MM.1S (cell line): ENCODE results near the gene OCIAD2.
"Not testable (repeated sequence)": the region's sequence is repeated elsewhere in the genome, so short reads cannot be mapped to it uniquely, and the experiment has no call there.

Experiments used
- DNase-seq: peaks from one replicate; pipeline ENCODE4 v3.0.0-alpha.2; 2015
- H2AFZ ChIP-seq: fragments of 300-600 bp; sonication (generic); 2 replicates; pipeline ENCODE4 v1.6.0; 2016; ENCODE audit warnings: antibody characterized with exemption, low read length
- H3F3A ChIP-seq: fragments of 300-600 bp; sonication (generic); 2 replicates; pipeline ENCODE4 v1.6.1; 2016; ENCODE audit warnings: mild to moderate bottlenecking, antibody characterized with exemption, low read length, moderate library complexity, mixed read lengths; ENCODE audit not compliant: insufficient read depth
- H3K27ac ChIP-seq: fragments of 300-600 bp; sonication (generic); 2 replicates; pipeline ENCODE4 v1.5.1; 2016; ENCODE audit warnings: mild to moderate bottlenecking, low read length
- H3K27me3 ChIP-seq: fragments of 300-600 bp; sonication (generic); replicated peaks from 2 replicates; pipeline ENCODE4 v1.6.0; 2016; ENCODE audit warnings: low read length; ENCODE audit not compliant: insufficient read depth
- H3K36me3 ChIP-seq: fragments of 300-600 bp; sonication (generic); replicated peaks from 2 replicates; pipeline ENCODE4 v1.6.1; 2016; ENCODE audit warnings: mild to moderate bottlenecking, low read length, mixed read lengths; ENCODE audit not compliant: insufficient read depth
- H3K4me1 ChIP-seq: fragments of 300-600 bp; sonication (generic); 2 replicates; pipeline ENCODE4 v1.6.1; 2016; ENCODE audit warnings: low read length, mixed read lengths
- H3K4me2 ChIP-seq: fragments of 300-600 bp; sonication (generic); 2 replicates; pipeline ENCODE4 v1.6.0; 2016; ENCODE audit warnings: low read depth, low read length
- H3K4me3 ChIP-seq: fragments of 300-600 bp; sonication (generic); 2 replicates; pipeline ENCODE4 v1.5.1; 2016; ENCODE audit warnings: low read length, mixed read lengths
- H3K79me2 ChIP-seq: fragments of 300-600 bp; sonication (generic); 2 replicates; pipeline ENCODE4 v1.6.1; 2016; ENCODE audit warnings: mixed run types, low read length, mixed read lengths
- H3K9ac ChIP-seq: fragments of 300-600 bp; sonication (generic); 2 replicates; pipeline ENCODE4 v1.6.1; 2016; ENCODE audit warnings: low read length, mixed read lengths
- H3K9me2 ChIP-seq: fragments of 300-600 bp; sonication (generic); replicated peaks from 2 replicates; pipeline ENCODE4 v1.6.1; 2016; ENCODE audit warnings: mild to moderate bottlenecking, low read length, mixed read lengths; ENCODE audit not compliant: insufficient read depth
- H3K9me3 ChIP-seq: fragments of 300-600 bp; sonication (generic); replicated peaks from 2 replicates; pipeline ENCODE4 v1.6.1; 2016; ENCODE audit warnings: mild to moderate bottlenecking, low read length, mixed read lengths; ENCODE audit not compliant: insufficient read depth
- H4K20me1 ChIP-seq: fragments of 300-600 bp; sonication (generic); 2 replicates; pipeline ENCODE4 v1.6.1; 2016; ENCODE audit warnings: mild to moderate bottlenecking, low read length, moderate library complexity, mixed read lengths; ENCODE audit not compliant: insufficient read depth
- CTCF ChIP-seq: fragments of 300-600 bp; sonication (generic); IDR thresholded peaks from 2 replicates; pipeline ENCODE4 v1.5.1; 2016; ENCODE audit warnings: antibody characterized with exemption, low read length, mixed read lengths
- EZH2 ChIP-seq: fragments of 300-600 bp; sonication (generic); optimal IDR thresholded peaks from 2 replicates; pipeline ENCODE3; 2017; ENCODE audit warnings: low read depth, mild to moderate bottlenecking, antibody characterized with exemption, low read length, mixed read lengths
- EZH2phosphoT487 ChIP-seq: fragments of 300-600 bp; sonication (generic); IDR thresholded peaks from 2 replicates; pipeline ENCODE4 v1.6.1; 2018; ENCODE audit warnings: antibody characterized with exemption, low read length

Gene OCIAD2

GRCh38 chr4:48879561-48880442 lies 26.8 kb downstream of the OCIAD2 start:
- no peaks in the 10 kb centered on the region for H3K9me3 ChIP-seq
- H3K27me3 ChIP-seq = no peaks in the 10 kb centered on the region

GRCh38 chr4:48877827-48878535 lies 28.6 kb downstream of the OCIAD2 start:
- H3F3A ChIP-seq = no peaks in the 10 kb centered on the region
- H3K4me1 ChIP-seq = no peaks in the 10 kb centered on the region
- no peaks in the 10 kb centered on the region for H3K79me2 ChIP-seq
- H3K9ac ChIP-seq = no peak overlapping the region
- H3K27me3 ChIP-seq = no peaks in the 10 kb centered on the region
- H3K9me3 ChIP-seq = no peaks in the 10 kb centered on the region
- H3K4me2 ChIP-seq = no peak overlapping the region
- no peak overlapping the region for H3K4me3 ChIP-seq
- DNase-seq = no peak
- H4K20me1 ChIP-seq = no peaks in the 10 kb centered on the region
- no peaks in the 10 kb centered on the region for H3K9me2 ChIP-seq
- no peak for TF ChIP-seq EZH2phosphoT487
- TF ChIP-seq EZH2 = no peak
- no peak for TF ChIP-seq CTCF
- no peaks in the 10 kb centered on the region for H3K36me3 ChIP-seq
- no peak overlapping the region for H2AFZ ChIP-seq
- H3K27ac ChIP-seq = no peak overlapping the region

More at GRCh38 chr4:48879561-48880442, 26.8 kb downstream of the OCIAD2 start:
- no peak overlapping the region for H3K4me2 ChIP-seq
- no peaks in the 10 kb centered on the region for H3F3A ChIP-seq
- no peaks in the 10 kb centered on the region for H3K36me3 ChIP-seq
- no peaks in the 10 kb centered on the region for H4K20me1 ChIP-seq
- no peak overlapping the region for H2AFZ ChIP-seq
- H3K79me2 ChIP-seq = no peaks in the 10 kb centered on the region
- TF ChIP-seq EZH2 (no peak), CTCF (no peak), EZH2phosphoT487 (no peak)
- DNase-seq = no peak
- no peak overlapping the region for H3K9ac ChIP-seq
- no peak overlapping the region for H3K4me3 ChIP-seq
- H3K27ac ChIP-seq = no peak overlapping the region
- H3K9me2 ChIP-seq = no peaks in the 10 kb centered on the region
- no peaks in the 10 kb centered on the region for H3K4me1 ChIP-seq

DNA sequence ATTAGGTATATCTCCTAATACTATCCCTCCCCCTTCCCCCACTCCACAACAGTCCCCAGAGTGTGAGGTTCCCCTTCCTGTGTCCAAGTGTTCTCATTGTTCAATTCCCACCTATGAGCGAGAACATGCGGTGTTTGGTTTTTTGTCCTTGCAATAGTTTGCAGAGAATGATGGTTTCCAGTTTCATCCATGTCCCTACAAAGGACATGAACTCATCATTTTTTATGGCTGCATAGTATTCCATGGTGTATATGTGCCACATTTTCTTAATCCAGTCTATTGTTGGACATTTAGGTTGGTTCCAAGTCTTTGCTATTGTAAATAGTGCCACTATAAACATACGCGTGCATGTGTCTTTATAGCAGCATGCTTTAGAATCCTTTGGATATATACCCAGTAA lies 41.9 kb downstream of the OCIAD2 start:
- H3F3A ChIP-seq, H3K9ac ChIP-seq, H3K27me3 ChIP-seq, H3K36me3 ChIP-seq, DNase-seq, H3K4me3 ChIP-seq, H3K9me2 ChIP-seq, H3K9me3 ChIP-seq, H3K4me1 ChIP-seq, H2AFZ ChIP-seq, H4K20me1 ChIP-seq, H3K79me2 ChIP-seq, H3K4me2 ChIP-seq, H3K27ac ChIP-seq: not testable (repeated sequence)
